Chondrocyte (in vitro differentiated cells): ENCODE data around the gene FSCN2. TPM values are rescaled to one million over a fixed set of nuclear protein-coding genes. Genes with fewer than 3 reads are reported as not detected.

Source experiments
- DNase-seq: peaks from one replicate; pipeline ENCODE4 v3.0.0; 2021; ENCODE audit warnings: mixed read lengths, low spot score
- H3K27ac Mint-ChIP-seq: one replicate; pipeline ENCODE4 v1.8.0; 2021; ENCODE audit warnings: mild to moderate bottlenecking, moderate library complexity, mixed read lengths; ENCODE audit not compliant: unreplicated experiment
- H3K27me3 Mint-ChIP-seq: 2 replicates; pipeline ENCODE4 v1.8.0; 2021; ENCODE audit warnings: low read depth, mixed read lengths
- H3K36me3 Mint-ChIP-seq: 2 replicates; pipeline ENCODE4 v1.8.0; 2021; ENCODE audit warnings: low read depth, mixed read lengths
- H3K4me1 Mint-ChIP-seq: 2 replicates; pipeline ENCODE4 v1.8.0; 2021; ENCODE audit warnings: low read depth, mild to moderate bottlenecking, mixed read lengths
- H3K4me3 Mint-ChIP-seq: one replicate; pipeline ENCODE4 v1.8.0; 2021; ENCODE audit warnings: mild to moderate bottlenecking, moderate library complexity, mixed read lengths; ENCODE audit not compliant: unreplicated experiment
- H3K9me3 Mint-ChIP-seq: 2 replicates; pipeline ENCODE4 v1.8.0; 2021; ENCODE audit warnings: low read depth, mixed read lengths
- total RNA-seq: library from RNA; stranded (reverse); gene quantifications from 3 replicates; pipeline ENCODE4 v1.2.1, GENCODE V29; 2021
- TF ChIP-seq, protein P1 (sequence below): fragments of 200-600 bp; sonication (generic); IDR thresholded peaks from 2 replicates; pipeline ENCODE4 v1.5.0; 2021; ENCODE audit warnings: antibody characterized with exemption, mild to moderate bottlenecking, moderate library complexity

The FSCN2 gene
- total RNA-seq, 1 donor from 2014 or later = 6.1 TPM

- peak overlapping the region; percentile 81 for H3K27ac Mint-ChIP-seq
- peaks cover 5% of the 10 kb centered on the region for H3K27me3 Mint-ChIP-seq
- peak overlapping the region; percentile 55 for H3K4me3 Mint-ChIP-seq
- peak; percentile 75 for DNase-seq
- TF ChIP-seq, protein P1, sequence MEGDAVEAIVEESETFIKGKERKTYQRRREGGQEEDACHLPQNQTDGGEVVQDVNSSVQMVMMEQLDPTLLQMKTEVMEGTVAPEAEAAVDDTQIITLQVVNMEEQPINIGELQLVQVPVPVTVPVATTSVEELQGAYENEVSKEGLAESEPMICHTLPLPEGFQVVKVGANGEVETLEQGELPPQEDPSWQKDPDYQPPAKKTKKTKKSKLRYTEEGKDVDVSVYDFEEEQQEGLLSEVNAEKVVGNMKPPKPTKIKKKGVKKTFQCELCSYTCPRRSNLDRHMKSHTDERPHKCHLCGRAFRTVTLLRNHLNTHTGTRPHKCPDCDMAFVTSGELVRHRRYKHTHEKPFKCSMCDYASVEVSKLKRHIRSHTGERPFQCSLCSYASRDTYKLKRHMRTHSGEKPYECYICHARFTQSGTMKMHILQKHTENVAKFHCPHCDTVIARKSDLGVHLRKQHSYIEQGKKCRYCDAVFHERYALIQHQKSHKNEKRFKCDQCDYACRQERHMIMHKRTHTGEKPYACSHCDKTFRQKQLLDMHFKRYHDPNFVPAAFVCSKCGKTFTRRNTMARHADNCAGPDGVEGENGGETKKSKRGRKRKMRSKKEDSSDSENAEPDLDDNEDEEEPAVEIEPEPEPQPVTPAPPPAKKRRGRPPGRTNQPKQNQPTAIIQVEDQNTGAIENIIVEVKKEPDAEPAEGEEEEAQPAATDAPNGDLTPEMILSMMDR = no peak
- H3K9me3 Mint-ChIP-seq = no peaks in the 10 kb centered on the region
- H3K4me1 Mint-ChIP-seq = peaks cover 15% of the 10 kb centered on the region
- H3K36me3 Mint-ChIP-seq = no peaks in the 10 kb centered on the region
Observed at GRCh38 chr17:81489012-81489997, 38.9 kb upstream of the FSCN2 start.

GRCh38 chr17:81489998-81490992 lies 37.9 kb upstream of the FSCN2 start:
- Mint-ChIP-seq H3K9me3 (no peaks in the 10 kb centered on the region), H3K4me3 (no peak overlapping the region), H3K27me3 (peaks cover 5% of the 10 kb centered on the region), H3K27ac (no peak overlapping the region), H3K36me3 (no peaks in the 10 kb centered on the region), H3K4me1 (peaks cover 15% of the 10 kb centered on the region)
- TF ChIP-seq, protein P1 = no peak
- DNase-seq = peak; percentile 72

GRCh38 chr17:81491181-81491581 lies 37.0 kb upstream of the FSCN2 start:
- no peaks in the 10 kb centered on the region for H3K9me3 Mint-ChIP-seq
- no peak for DNase-seq
- no peak overlapping the region for H3K27ac Mint-ChIP-seq
- no peak overlapping the region for H3K4me3 Mint-ChIP-seq
- peaks cover 5% of the 10 kb centered on the region for H3K27me3 Mint-ChIP-seq
- H3K4me1 Mint-ChIP-seq = peaks cover 15% of the 10 kb centered on the region
- TF ChIP-seq, protein P1 = no peak
- no peaks in the 10 kb centered on the region for H3K36me3 Mint-ChIP-seq

DNA sequence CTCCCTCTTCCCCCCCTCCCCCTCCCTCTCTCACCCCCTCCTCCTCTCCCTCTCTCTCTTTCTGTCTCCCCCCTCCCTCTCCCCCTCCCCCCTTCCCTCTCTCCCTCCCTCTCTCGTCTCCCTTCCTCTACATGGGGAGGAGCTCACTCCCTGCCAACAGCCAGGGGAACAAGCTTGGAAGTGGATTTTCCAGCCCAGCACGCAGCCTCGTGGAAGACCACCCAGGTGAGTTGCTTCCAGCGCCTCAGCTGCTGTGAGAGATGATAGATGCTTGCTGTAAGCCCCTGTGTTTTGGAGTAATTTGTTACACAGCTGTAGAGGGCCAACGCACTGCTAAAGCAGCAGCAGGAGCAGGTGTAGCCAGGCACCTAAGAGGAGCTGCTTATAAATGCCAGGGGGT lies 36.4 kb upstream of the FSCN2 start:
- DNase-seq = no peak
- peaks cover 5% of the 10 kb centered on the region for H3K27me3 Mint-ChIP-seq
- H3K4me1 Mint-ChIP-seq = peaks cover 15% of the 10 kb centered on the region
- no peaks in the 10 kb centered on the region for H3K9me3 Mint-ChIP-seq
- TF ChIP-seq, protein P1 = no peak
- no peak overlapping the region for H3K4me3 Mint-ChIP-seq
- no peak overlapping the region for H3K27ac Mint-ChIP-seq
- H3K36me3 Mint-ChIP-seq = no peaks in the 10 kb centered on the region

GRCh38 chr17:81492202-81492601 lies 36.0 kb upstream of the FSCN2 start:
- Mint-ChIP-seq H3K27ac (no peak overlapping the region), H3K4me1 (peaks cover 15% of the 10 kb centered on the region), H3K36me3 (no peaks in the 10 kb centered on the region), H3K27me3 (peaks cover 5% of the 10 kb centered on the region), H3K9me3 (no peaks in the 10 kb centered on the region), H3K4me3 (no peak overlapping the region)
- TF ChIP-seq, protein P1 = no peak
- no peak for DNase-seq
